K562 (cell line): ENCODE measurements around the gene PCDH1. TPM values are rescaled to one million over a fixed set of nuclear protein-coding genes. Genes with fewer than 3 reads are reported as not detected.

Experiments used
- CXXC5 ChIP-seq: fragments of 250-450 bp; sonication (Bioruptor Pico); IDR thresholded peaks from 2 replicates; pipeline ENCODE4 v1.8.0; 2022; ENCODE audit warnings: inconsistent platforms, mild to moderate bottlenecking, moderate library complexity
- EWSR1 ChIP-seq: fragments of 450-650 bp; IDR thresholded peaks from 2 replicates; pipeline ENCODE4 v1.6.1; 2018; ENCODE audit warnings: borderline replicate concordance, mild to moderate bottlenecking, low read depth, moderate library complexity; ENCODE audit not compliant: partially characterized antibody
- FOXA1 ChIP-seq: fragments of 450-650 bp; IDR thresholded peaks from 2 replicates; pipeline ENCODE4 v1.6.1; 2016; ENCODE audit warnings: mild to moderate bottlenecking, borderline replicate concordance
- FOXJ3 ChIP-seq: sonication (generic); formaldehyde crosslinking; IDR thresholded peaks from 2 replicates; pipeline ENCODE4 v1.4.0; 2020; ENCODE audit warnings: mild to moderate bottlenecking, missing genetic modification reagents
- KLF10 ChIP-seq: fragments of 250-450 bp; sonication (Bioruptor Pico); IDR thresholded peaks from 2 replicates; pipeline ENCODE4 v1.6.1; 2021; ENCODE audit warnings: matching md5 sums
- KLF16 ChIP-seq: IDR thresholded peaks from 2 replicates; pipeline ENCODE4 v1.6.1; 2016; ENCODE audit warnings: antibody characterized with exemption
- PCBP2 ChIP-seq: fragments of 200-400 bp; formaldehyde crosslinking; IDR thresholded peaks from 2 replicates; pipeline ENCODE4 v1.6.1; 2018; ENCODE audit warnings: low read length, low read depth, mild to moderate bottlenecking, moderate library complexity; ENCODE audit not compliant: poor library complexity, severe bottlenecking
- RAD21 ChIP-seq, 2 experiments: fragments of 250-450 bp in 1 of 2; fragments of 450-650 bp in 1 of 2; sonication (Bioruptor Pico) in 1 of 2; formaldehyde crosslinking in 1 of 2; IDR thresholded peaks in 1 of 2; conservative IDR thresholded peaks in 1 of 2; 2 replicates each; pipeline versions ENCODE4 v1.4.0 to v1.8.0; 2020 to 2022; ENCODE audit warnings: mild to moderate bottlenecking in 2 of 2, moderate library complexity in 1 of 2
- TAF1 ChIP-seq: IDR thresholded peaks from 2 replicates; pipeline ENCODE4 v1.6.1; 2011; ENCODE audit warnings: mild to moderate bottlenecking, low read length, moderate library complexity; ENCODE audit not compliant: insufficient read depth, control insufficient read depth, severe bottlenecking; ENCODE audit errors: extremely low read depth
- TCF3 ChIP-seq: sonication (generic); formaldehyde crosslinking; IDR thresholded peaks from 2 replicates; pipeline ENCODE4 v1.4.0; 2020; ENCODE audit warnings: mild to moderate bottlenecking, missing genetic modification reagents
- WHSC1 ChIP-seq: IDR thresholded peaks from one replicate; pipeline ENCODE4 v1.6.1; 2012; ENCODE audit warnings: low read length, control low read depth, inconsistent platforms
- YY1 ChIP-seq, 3 experiments: IDR thresholded peaks; 2 replicates each; pipeline ENCODE4 v1.6.1; 2011; ENCODE audit warnings: low read length in 2 of 3, mild to moderate bottlenecking in 2 of 3, moderate library complexity in 2 of 3, borderline replicate concordance in 1 of 3, control low read depth in 1 of 3, low read depth in 1 of 3; ENCODE audit not compliant: insufficient read depth in 3 of 3, insufficient replicate concordance in 2 of 3, control insufficient read depth in 1 of 3, insufficient read length in 1 of 3; ENCODE audit errors: extremely low read depth in 1 of 3
- ZNF165 ChIP-seq: fragments of 250-450 bp; sonication (Bioruptor Pico); IDR thresholded peaks from 2 replicates; pipeline ENCODE4 v1.4.0; 2020; ENCODE audit warnings: borderline replicate concordance
- polyA plus RNA-seq, 8 experiments: library from polyadenylated mRNA; depleted of rRNA in 4 of 8; stranded (reverse) in 5 of 8; unstranded in 3 of 8; fragments of >200 nt; fragmentation: Nextera tagmentation in 2 of 8; fragmentation: Illumina TruSeq in 1 of 8; extraction: Ambion mirVana in 2 of 8; extraction: Trizol in 1 of 8; gene quantifications; 2 replicates each; pipeline versions ENCODE4 v1.2.1 to v1.2.3, GENCODE V29; 2011 to 2014; ENCODE audit warnings: inconsistent platforms in 1 of 8, missing spikeins in 1 of 8
- total RNA-seq, 7 experiments: library from RNA; depleted of rRNA in 6 of 7; stranded (reverse); fragments of >200 nt in 6 of 7; fragmentation: Illumina TruSeq in 2 of 7; extraction: Trizol in 2 of 7; gene quantifications; 2 replicates each; pipeline versions ENCODE4 v1.2.1 to v1.2.3, GENCODE V29; 2011 to 2021; ENCODE audit warnings: low replicate concordance in 1 of 7
- TF ChIP-seq, protein P1 (sequence below): IDR thresholded peaks from 3 replicates; pipeline ENCODE4 v1.6.1; 2011; ENCODE audit warnings: borderline replicate concordance, mild to moderate bottlenecking, moderate library complexity; ENCODE audit not compliant: insufficient read length; ENCODE audit errors: extremely low read depth
- TF ChIP-seq, protein P2 (sequence below): fragments of 450-650 bp; IDR thresholded peaks from 2 replicates; pipeline ENCODE4 v1.6.1; 2017; ENCODE audit warnings: antibody characterized with exemption, mild to moderate bottlenecking
- TF ChIP-seq, protein P3 (sequence below): sonication (generic); formaldehyde crosslinking; IDR thresholded peaks from 2 replicates; pipeline ENCODE4 v1.8.1; 2023; ENCODE audit warnings: mild to moderate bottlenecking, missing genetic modification reagents

PCDH1 gene
- total and polyA plus RNA-seq, 9 of the 15 experiments (the other 6 are each of a cell fraction or from before 2014, with no cell fraction given), result 0.11 to 3.6 (median 1.9) TPM; not detected in 1

DNA sequence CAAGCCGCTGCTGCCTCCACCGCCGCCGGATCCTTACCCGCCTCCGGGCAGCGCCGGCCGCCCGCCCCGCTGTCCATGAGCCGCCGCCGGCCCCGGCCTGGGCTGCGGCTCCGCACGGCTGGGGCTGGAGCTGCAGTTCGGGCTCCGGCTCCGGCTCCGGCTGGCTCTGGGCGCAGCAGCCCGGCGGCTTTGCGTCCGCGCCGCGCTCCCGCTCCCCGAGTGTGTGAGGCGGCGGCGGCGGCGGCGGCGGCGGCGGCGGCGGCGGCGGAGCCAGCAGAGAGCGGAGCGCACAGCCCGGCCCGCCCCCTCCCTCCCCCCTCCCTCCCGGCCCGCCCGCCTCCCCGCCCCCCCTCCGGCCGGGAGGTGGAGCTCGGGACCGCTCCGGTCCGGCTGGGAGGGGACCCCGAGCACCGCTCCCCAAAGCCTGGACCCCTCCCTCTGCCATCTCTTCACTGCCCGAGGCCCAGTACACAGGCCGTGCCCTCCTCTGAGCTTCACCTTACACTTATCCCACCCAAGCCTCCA lies at the start of gene PCDH1 (continued):
- no peak for TF ChIP-seq EWSR1
- no peak for TF ChIP-seq FOXA1
- TF ChIP-seq, protein P1, sequence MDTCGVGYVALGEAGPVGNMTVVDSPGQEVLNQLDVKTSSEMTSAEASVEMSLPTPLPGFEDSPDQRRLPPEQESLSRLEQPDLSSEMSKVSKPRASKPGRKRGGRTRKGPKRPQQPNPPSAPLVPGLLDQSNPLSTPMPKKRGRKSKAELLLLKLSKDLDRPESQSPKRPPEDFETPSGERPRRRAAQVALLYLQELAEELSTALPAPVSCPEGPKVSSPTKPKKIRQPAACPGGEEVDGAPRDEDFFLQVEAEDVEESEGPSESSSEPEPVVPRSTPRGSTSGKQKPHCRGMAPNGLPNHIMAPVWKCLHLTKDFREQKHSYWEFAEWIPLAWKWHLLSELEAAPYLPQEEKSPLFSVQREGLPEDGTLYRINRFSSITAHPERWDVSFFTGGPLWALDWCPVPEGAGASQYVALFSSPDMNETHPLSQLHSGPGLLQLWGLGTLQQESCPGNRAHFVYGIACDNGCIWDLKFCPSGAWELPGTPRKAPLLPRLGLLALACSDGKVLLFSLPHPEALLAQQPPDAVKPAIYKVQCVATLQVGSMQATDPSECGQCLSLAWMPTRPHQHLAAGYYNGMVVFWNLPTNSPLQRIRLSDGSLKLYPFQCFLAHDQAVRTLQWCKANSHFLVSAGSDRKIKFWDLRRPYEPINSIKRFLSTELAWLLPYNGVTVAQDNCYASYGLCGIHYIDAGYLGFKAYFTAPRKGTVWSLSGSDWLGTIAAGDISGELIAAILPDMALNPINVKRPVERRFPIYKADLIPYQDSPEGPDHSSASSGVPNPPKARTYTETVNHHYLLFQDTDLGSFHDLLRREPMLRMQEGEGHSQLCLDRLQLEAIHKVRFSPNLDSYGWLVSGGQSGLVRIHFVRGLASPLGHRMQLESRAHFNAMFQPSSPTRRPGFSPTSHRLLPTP, result no peak
- TF ChIP-seq RAD21 (CRISPR knock-in tag; conservative IDR thresholded peaks at IDR 0.05 in 1 of 2, IDR thresholded peaks at IDR 0.05 in 1 of 2), result peak in 1 of 2 experiments; percentile 24; a peak in 2 of 4 replicates
- TF ChIP-seq KLF16, result no peak
- no peak for TF ChIP-seq FOXJ3 (CRISPR knock-in tag)
- TF ChIP-seq, protein P2, sequence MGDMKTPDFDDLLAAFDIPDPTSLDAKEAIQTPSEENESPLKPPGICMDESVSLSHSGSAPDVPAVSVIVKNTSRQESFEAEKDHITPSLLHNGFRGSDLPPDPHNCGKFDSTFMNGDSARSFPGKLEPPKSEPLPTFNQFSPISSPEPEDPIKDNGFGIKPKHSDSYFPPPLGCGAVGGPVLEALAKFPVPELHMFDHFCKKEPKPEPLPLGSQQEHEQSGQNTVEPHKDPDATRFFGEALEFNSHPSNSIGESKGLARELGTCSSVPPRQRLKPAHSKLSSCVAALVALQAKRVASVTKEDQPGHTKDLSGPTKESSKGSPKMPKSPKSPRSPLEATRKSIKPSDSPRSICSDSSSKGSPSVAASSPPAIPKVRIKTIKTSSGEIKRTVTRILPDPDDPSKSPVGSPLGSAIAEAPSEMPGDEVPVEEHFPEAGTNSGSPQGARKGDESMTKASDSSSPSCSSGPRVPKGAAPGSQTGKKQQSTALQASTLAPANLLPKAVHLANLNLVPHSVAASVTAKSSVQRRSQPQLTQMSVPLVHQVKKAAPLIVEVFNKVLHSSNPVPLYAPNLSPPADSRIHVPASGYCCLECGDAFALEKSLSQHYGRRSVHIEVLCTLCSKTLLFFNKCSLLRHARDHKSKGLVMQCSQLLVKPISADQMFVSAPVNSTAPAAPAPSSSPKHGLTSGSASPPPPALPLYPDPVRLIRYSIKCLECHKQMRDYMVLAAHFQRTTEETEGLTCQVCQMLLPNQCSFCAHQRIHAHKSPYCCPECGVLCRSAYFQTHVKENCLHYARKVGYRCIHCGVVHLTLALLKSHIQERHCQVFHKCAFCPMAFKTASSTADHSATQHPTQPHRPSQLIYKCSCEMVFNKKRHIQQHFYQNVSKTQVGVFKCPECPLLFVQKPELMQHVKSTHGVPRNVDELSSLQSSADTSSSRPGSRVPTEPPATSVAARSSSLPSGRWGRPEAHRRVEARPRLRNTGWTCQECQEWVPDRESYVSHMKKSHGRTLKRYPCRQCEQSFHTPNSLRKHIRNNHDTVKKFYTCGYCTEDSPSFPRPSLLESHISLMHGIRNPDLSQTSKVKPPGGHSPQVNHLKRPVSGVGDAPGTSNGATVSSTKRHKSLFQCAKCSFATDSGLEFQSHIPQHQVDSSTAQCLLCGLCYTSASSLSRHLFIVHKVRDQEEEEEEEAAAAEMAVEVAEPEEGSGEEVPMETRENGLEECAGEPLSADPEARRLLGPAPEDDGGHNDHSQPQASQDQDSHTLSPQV, result no peak
- TF ChIP-seq CXXC5 (CRISPR knock-in tag), result peak; percentile 48; the same call in 1 of the 2 replicates
- no peak for TF ChIP-seq PCBP2
- TF ChIP-seq TCF3 (CRISPR knock-in tag), result no peak
- peak in 1 of 3 experiments; percentile 67 for TF ChIP-seq YY1 (IDR thresholded peaks at IDR 0.05; ENCODE audit: borderline replicate concordance in 1 of 3, control insufficient read depth in 1 of 3, extremely low read depth in 1 of 3, insufficient read depth in 3 of 3, insufficient read length in 1 of 3, insufficient replicate concordance in 2 of 3, low read depth in 1 of 3, low read length in 2 of 3)
- TF ChIP-seq TAF1, result peak; percentile 34
- TF ChIP-seq, protein P3, sequence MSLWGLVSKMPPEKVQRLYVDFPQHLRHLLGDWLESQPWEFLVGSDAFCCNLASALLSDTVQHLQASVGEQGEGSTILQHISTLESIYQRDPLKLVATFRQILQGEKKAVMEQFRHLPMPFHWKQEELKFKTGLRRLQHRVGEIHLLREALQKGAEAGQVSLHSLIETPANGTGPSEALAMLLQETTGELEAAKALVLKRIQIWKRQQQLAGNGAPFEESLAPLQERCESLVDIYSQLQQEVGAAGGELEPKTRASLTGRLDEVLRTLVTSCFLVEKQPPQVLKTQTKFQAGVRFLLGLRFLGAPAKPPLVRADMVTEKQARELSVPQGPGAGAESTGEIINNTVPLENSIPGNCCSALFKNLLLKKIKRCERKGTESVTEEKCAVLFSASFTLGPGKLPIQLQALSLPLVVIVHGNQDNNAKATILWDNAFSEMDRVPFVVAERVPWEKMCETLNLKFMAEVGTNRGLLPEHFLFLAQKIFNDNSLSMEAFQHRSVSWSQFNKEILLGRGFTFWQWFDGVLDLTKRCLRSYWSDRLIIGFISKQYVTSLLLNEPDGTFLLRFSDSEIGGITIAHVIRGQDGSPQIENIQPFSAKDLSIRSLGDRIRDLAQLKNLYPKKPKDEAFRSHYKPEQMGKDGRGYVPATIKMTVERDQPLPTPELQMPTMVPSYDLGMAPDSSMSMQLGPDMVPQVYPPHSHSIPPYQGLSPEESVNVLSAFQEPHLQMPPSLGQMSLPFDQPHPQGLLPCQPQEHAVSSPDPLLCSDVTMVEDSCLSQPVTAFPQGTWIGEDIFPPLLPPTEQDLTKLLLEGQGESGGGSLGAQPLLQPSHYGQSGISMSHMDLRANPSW (CRISPR knock-in tag), result no peak
- TF ChIP-seq ZNF165, result no peak
- TF ChIP-seq KLF10, result no peak
- no peak for TF ChIP-seq WHSC1
